MM.1S (cell line): Measurements from ENCODE around the gene IARS1.

ENCODE experiments used
- DNase-seq: peaks from one replicate; pipeline ENCODE4 v3.0.0-alpha.2; 2015
- H2AFZ ChIP-seq: fragments of 300-600 bp; sonication (generic); 2 replicates; pipeline ENCODE4 v1.6.0; 2016; ENCODE audit warnings: antibody characterized with exemption, low read length
- H3F3A ChIP-seq: fragments of 300-600 bp; sonication (generic); 2 replicates; pipeline ENCODE4 v1.6.1; 2016; ENCODE audit warnings: mild to moderate bottlenecking, antibody characterized with exemption, low read length, moderate library complexity, mixed read lengths; ENCODE audit not compliant: insufficient read depth
- H3K27ac ChIP-seq: fragments of 300-600 bp; sonication (generic); 2 replicates; pipeline ENCODE4 v1.5.1; 2016; ENCODE audit warnings: mild to moderate bottlenecking, low read length
- H3K27me3 ChIP-seq: fragments of 300-600 bp; sonication (generic); replicated peaks from 2 replicates; pipeline ENCODE4 v1.6.0; 2016; ENCODE audit warnings: low read length; ENCODE audit not compliant: insufficient read depth
- H3K36me3 ChIP-seq: fragments of 300-600 bp; sonication (generic); replicated peaks from 2 replicates; pipeline ENCODE4 v1.6.1; 2016; ENCODE audit warnings: mild to moderate bottlenecking, low read length, mixed read lengths; ENCODE audit not compliant: insufficient read depth
- H3K4me1 ChIP-seq: fragments of 300-600 bp; sonication (generic); 2 replicates; pipeline ENCODE4 v1.6.1; 2016; ENCODE audit warnings: low read length, mixed read lengths
- H3K4me2 ChIP-seq: fragments of 300-600 bp; sonication (generic); 2 replicates; pipeline ENCODE4 v1.6.0; 2016; ENCODE audit warnings: low read depth, low read length
- H3K4me3 ChIP-seq: fragments of 300-600 bp; sonication (generic); 2 replicates; pipeline ENCODE4 v1.5.1; 2016; ENCODE audit warnings: low read length, mixed read lengths
- H3K79me2 ChIP-seq: fragments of 300-600 bp; sonication (generic); 2 replicates; pipeline ENCODE4 v1.6.1; 2016; ENCODE audit warnings: mixed run types, low read length, mixed read lengths
- H3K9ac ChIP-seq: fragments of 300-600 bp; sonication (generic); 2 replicates; pipeline ENCODE4 v1.6.1; 2016; ENCODE audit warnings: low read length, mixed read lengths
- H3K9me2 ChIP-seq: fragments of 300-600 bp; sonication (generic); replicated peaks from 2 replicates; pipeline ENCODE4 v1.6.1; 2016; ENCODE audit warnings: mild to moderate bottlenecking, low read length, mixed read lengths; ENCODE audit not compliant: insufficient read depth
- H3K9me3 ChIP-seq: fragments of 300-600 bp; sonication (generic); replicated peaks from 2 replicates; pipeline ENCODE4 v1.6.1; 2016; ENCODE audit warnings: mild to moderate bottlenecking, low read length, mixed read lengths; ENCODE audit not compliant: insufficient read depth
- H4K20me1 ChIP-seq: fragments of 300-600 bp; sonication (generic); 2 replicates; pipeline ENCODE4 v1.6.1; 2016; ENCODE audit warnings: mild to moderate bottlenecking, low read length, moderate library complexity, mixed read lengths; ENCODE audit not compliant: insufficient read depth
- EZH2 ChIP-seq: fragments of 300-600 bp; sonication (generic); optimal IDR thresholded peaks from 2 replicates; pipeline ENCODE3; 2017; ENCODE audit warnings: low read depth, mild to moderate bottlenecking, antibody characterized with exemption, low read length, mixed read lengths
- EZH2phosphoT487 ChIP-seq: fragments of 300-600 bp; sonication (generic); IDR thresholded peaks from 2 replicates; pipeline ENCODE4 v1.6.1; 2018; ENCODE audit warnings: antibody characterized with exemption, low read length
- TF ChIP-seq, protein P1 (sequence below): fragments of 300-600 bp; sonication (generic); IDR thresholded peaks from 2 replicates; pipeline ENCODE4 v1.5.1; 2016; ENCODE audit warnings: antibody characterized with exemption, low read length, mixed read lengths

IARS1 gene

DNA sequence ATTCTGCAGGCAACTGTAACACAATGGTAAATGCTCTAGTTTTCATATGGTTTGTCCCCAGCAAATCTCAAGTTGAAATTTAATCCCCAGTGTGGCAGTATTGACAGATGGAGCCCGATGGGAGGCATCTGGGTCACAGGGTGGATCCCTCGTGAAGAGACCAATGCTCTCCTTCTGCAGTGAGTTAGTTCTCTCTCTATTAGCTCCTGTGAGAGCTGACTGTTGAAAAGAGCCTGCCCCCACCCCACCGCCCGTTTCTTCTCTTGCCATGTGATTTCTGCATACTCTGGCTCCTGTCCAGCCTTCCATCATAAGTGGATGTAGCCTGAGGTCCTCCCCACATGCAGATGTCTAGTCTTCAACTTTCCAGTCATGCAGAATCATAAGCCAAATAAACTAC is 27.0 kb downstream of the IARS1 start:
- no peak overlapping the region for H3K9ac ChIP-seq
- no peak overlapping the region for H3K27ac ChIP-seq
- no peaks in the 10 kb centered on the region for H3K27me3 ChIP-seq
- H4K20me1 ChIP-seq, result no peaks in the 10 kb centered on the region
- peaks cover 9% of the 10 kb centered on the region; the same call in 1 of the 2 replicates for H3K79me2 ChIP-seq
- no peak overlapping the region for H3K4me3 ChIP-seq
- no peaks in the 10 kb centered on the region for H3K9me2 ChIP-seq
- H3K4me2 ChIP-seq, result no peak overlapping the region
- no peak for DNase-seq
- no peaks in the 10 kb centered on the region for H3K9me3 ChIP-seq
- TF ChIP-seq EZH2phosphoT487, result no peak
- TF ChIP-seq, protein P1, sequence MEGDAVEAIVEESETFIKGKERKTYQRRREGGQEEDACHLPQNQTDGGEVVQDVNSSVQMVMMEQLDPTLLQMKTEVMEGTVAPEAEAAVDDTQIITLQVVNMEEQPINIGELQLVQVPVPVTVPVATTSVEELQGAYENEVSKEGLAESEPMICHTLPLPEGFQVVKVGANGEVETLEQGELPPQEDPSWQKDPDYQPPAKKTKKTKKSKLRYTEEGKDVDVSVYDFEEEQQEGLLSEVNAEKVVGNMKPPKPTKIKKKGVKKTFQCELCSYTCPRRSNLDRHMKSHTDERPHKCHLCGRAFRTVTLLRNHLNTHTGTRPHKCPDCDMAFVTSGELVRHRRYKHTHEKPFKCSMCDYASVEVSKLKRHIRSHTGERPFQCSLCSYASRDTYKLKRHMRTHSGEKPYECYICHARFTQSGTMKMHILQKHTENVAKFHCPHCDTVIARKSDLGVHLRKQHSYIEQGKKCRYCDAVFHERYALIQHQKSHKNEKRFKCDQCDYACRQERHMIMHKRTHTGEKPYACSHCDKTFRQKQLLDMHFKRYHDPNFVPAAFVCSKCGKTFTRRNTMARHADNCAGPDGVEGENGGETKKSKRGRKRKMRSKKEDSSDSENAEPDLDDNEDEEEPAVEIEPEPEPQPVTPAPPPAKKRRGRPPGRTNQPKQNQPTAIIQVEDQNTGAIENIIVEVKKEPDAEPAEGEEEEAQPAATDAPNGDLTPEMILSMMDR, result no peak
- H3K36me3 ChIP-seq, result peaks cover 56% of the 10 kb centered on the region
- H3F3A ChIP-seq, result no peaks in the 10 kb centered on the region
- no peaks in the 10 kb centered on the region for H3K4me1 ChIP-seq
- no peak overlapping the region for H2AFZ ChIP-seq

DNA sequence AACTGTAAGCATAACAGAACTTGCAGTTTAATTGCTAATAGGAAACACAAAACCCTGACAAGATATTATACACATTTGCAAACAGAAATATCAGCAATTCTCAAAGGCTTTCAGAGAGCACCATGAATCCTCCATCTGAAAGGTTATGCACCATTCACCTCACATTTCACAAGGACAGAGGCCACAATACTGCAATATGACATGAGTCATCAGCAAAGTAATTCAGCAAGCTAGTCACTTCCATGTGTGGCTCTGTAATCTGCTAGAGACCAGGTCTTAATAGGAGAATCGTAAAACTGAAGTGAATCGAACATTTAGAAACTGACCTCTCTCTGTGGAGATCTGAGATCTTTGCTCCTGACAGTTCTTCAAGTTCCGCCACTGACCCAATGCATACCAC is 28.3 kb downstream of the IARS1 start:
- TF ChIP-seq EZH2phosphoT487 (no peak), EZH2 (no peak)
- TF ChIP-seq, protein P1, result no peak
- DNase-seq, result no peak
- no peaks in the 10 kb centered on the region for H3K4me1 ChIP-seq
- H3K36me3 ChIP-seq, result peaks cover 48% of the 10 kb centered on the region
- H4K20me1 ChIP-seq, result no peaks in the 10 kb centered on the region
- no peaks in the 10 kb centered on the region for H3K9me2 ChIP-seq
- no peak overlapping the region for H3K27ac ChIP-seq
- H3K4me3 ChIP-seq, result no peak overlapping the region
- H2AFZ ChIP-seq, result no peak overlapping the region
- no peaks in the 10 kb centered on the region for H3F3A ChIP-seq
- H3K27me3 ChIP-seq, result no peaks in the 10 kb centered on the region
- H3K79me2 ChIP-seq, result peaks cover 11% of the 10 kb centered on the region; the same call in 1 of the 2 replicates
- no peak overlapping the region for H3K9ac ChIP-seq
- H3K4me2 ChIP-seq, result no peak overlapping the region
- no peaks in the 10 kb centered on the region for H3K9me3 ChIP-seq

DNA sequence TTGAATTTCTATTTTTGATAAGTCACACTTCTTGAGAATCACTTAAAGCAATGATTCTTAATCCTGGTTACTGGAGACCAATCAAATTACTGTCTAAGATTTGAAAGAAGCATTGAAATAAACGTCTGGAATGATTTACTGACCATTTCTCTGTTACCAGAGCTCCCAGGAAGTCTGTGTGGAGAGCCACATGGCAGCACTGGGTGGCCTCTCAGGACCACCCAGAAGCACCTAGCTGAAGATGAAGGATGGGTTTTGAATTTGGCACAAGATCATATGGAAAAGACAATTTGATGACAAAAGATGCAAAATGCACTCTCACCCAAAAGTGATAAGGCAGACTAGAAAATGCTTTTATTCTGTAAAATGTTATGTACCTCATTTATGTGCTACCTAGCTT is 30.4 kb downstream of the IARS1 start:
- no peaks in the 10 kb centered on the region for H3K9me2 ChIP-seq
- no peaks in the 10 kb centered on the region for H3K4me1 ChIP-seq
- TF ChIP-seq, protein P1, result no peak
- TF ChIP-seq EZH2 (no peak), EZH2phosphoT487 (no peak)
- peaks cover 50% of the 10 kb centered on the region for H3K36me3 ChIP-seq
- DNase-seq, result no peak
- H2AFZ ChIP-seq, result no peak overlapping the region
- no peak overlapping the region for H3K27ac ChIP-seq
- H3K4me3 ChIP-seq, result no peak overlapping the region
- no peaks in the 10 kb centered on the region for H4K20me1 ChIP-seq
- no peaks in the 10 kb centered on the region for H3K27me3 ChIP-seq
- no peaks in the 10 kb centered on the region for H3K9me3 ChIP-seq
- H3K9ac ChIP-seq, result no peak overlapping the region
- H3F3A ChIP-seq, result no peaks in the 10 kb centered on the region
- H3K4me2 ChIP-seq, result no peak overlapping the region
- peaks cover 3% of the 10 kb centered on the region; the same call in 1 of the 2 replicates for H3K79me2 ChIP-seq
